IMR-90 (cell line): ENCODE results near the gene CDC6.
A peak's percentile ranks its signal among the peaks of the same experiment; 100 is the strongest.

Source experiments
- BHLHE40 ChIP-seq: fragments of 150-350 bp; IDR thresholded peaks from 2 replicates; pipeline ENCODE4 v1.6.1; 2016; ENCODE audit warnings: mild to moderate bottlenecking, low read depth, low read length
- CEBPB ChIP-seq: IDR thresholded peaks from 2 replicates; pipeline ENCODE4 v1.6.1; 2012; ENCODE audit warnings: low read depth, low read length, improper control_type of control experiment
- ELK1 ChIP-seq: fragments of 150-350 bp; IDR thresholded peaks from 2 replicates; pipeline ENCODE4 v1.6.1; 2016; ENCODE audit warnings: low read depth, mild to moderate bottlenecking, low read length, moderate library complexity, borderline replicate concordance
- MAFK ChIP-seq: IDR thresholded peaks from 2 replicates; pipeline ENCODE4 v1.6.1; 2012; ENCODE audit warnings: low read depth, low read length, improper control_type of control experiment
- MAZ ChIP-seq: IDR thresholded peaks from 2 replicates; pipeline ENCODE4 v1.6.1; 2012; ENCODE audit warnings: low read depth, mild to moderate bottlenecking, low read length, improper control_type of control experiment, moderate library complexity, borderline replicate concordance
- MXI1 ChIP-seq: IDR thresholded peaks from 2 replicates; pipeline ENCODE4 v1.6.1; 2012; ENCODE audit warnings: low read depth, mild to moderate bottlenecking, low read length, moderate library complexity, borderline replicate concordance
- POLR2A ChIP-seq: IDR thresholded peaks from 2 replicates; pipeline ENCODE4 v1.6.1; 2012; ENCODE audit warnings: mild to moderate bottlenecking, low read depth, low read length
- RAD21 ChIP-seq: IDR thresholded peaks from 2 replicates; pipeline ENCODE4 v1.6.1; 2012; ENCODE audit warnings: low read length, improper control_type of control experiment
- RCOR1 ChIP-seq: IDR thresholded peaks from 2 replicates; pipeline ENCODE4 v1.6.1; 2012; ENCODE audit warnings: mild to moderate bottlenecking, low read length, improper control_type of control experiment; ENCODE audit not compliant: insufficient replicate concordance
- RFX5 ChIP-seq: IDR thresholded peaks from 2 replicates; pipeline ENCODE4 v1.8.0; 2012; ENCODE audit warnings: low read depth, mild to moderate bottlenecking, low read length, moderate library complexity
- SMC3 ChIP-seq: fragments of 150-350 bp; IDR thresholded peaks from 2 replicates; pipeline ENCODE4 v1.6.1; 2016; ENCODE audit warnings: low read depth, mild to moderate bottlenecking, antibody characterized with exemption, low read length, moderate library complexity
- TF ChIP-seq, protein P1 (sequence below): fragments of 150-350 bp; IDR thresholded peaks from 2 replicates; pipeline ENCODE4 v1.6.1; 2017; ENCODE audit warnings: mild to moderate bottlenecking, antibody characterized with exemption, low read length, low read depth
- TF ChIP-seq, protein P2 (sequence below): conservative IDR thresholded peaks from 2 replicates; pipeline ENCODE4 v1.5.1; 2012; ENCODE audit warnings: mild to moderate bottlenecking, low read depth, low read length, improper control_type of control experiment

DNA sequence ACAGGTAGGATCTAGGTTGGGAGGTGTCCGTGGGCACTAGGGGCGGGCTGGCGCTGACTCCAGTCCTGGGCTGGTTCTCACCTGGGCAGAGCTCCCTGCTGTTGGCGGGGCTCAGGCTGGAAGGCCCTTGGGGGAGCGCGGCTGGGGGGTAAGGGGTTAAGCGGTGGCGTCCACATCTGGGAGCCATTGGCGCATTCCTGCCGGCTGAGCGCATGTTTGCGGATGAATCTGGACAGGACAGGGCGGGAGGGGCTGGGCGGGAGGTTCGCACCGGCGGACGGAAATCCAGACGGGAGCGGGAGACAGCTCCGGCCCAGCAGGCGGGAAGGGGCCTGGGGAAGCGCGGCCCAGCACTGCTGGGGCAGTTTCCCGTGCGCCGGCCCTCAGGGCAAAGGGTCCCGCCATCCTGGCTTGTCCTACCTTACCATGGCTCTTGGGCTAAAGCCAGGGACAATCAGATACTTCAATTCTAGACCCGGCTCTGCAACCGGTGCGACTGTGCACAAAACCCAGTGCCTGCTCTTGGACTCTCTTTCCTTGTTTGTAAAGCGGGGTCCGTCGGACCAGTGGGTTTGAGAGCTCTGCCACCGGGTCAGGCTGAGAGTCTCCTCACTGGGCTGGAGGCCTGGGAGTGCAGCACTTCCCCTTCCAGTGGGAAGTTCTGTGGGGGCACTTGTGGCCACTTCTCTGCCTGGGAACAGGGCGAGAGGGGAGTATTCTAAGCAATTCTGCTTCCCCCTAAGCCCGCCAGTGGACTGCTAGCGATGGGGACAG lies 29.1 kb downstream of the CDC6 start:
- TF ChIP-seq, protein P1, sequence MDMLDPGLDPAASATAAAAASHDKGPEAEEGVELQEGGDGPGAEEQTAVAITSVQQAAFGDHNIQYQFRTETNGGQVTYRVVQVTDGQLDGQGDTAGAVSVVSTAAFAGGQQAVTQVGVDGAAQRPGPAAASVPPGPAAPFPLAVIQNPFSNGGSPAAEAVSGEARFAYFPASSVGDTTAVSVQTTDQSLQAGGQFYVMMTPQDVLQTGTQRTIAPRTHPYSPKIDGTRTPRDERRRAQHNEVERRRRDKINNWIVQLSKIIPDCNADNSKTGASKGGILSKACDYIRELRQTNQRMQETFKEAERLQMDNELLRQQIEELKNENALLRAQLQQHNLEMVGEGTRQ = no peak
- TF ChIP-seq, protein P2, sequence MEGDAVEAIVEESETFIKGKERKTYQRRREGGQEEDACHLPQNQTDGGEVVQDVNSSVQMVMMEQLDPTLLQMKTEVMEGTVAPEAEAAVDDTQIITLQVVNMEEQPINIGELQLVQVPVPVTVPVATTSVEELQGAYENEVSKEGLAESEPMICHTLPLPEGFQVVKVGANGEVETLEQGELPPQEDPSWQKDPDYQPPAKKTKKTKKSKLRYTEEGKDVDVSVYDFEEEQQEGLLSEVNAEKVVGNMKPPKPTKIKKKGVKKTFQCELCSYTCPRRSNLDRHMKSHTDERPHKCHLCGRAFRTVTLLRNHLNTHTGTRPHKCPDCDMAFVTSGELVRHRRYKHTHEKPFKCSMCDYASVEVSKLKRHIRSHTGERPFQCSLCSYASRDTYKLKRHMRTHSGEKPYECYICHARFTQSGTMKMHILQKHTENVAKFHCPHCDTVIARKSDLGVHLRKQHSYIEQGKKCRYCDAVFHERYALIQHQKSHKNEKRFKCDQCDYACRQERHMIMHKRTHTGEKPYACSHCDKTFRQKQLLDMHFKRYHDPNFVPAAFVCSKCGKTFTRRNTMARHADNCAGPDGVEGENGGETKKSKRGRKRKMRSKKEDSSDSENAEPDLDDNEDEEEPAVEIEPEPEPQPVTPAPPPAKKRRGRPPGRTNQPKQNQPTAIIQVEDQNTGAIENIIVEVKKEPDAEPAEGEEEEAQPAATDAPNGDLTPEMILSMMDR = 0 out of 2 replicates have a peak, but pooled peaks have one; percentile 7
- TF ChIP-seq RFX5 (no peak), POLR2A (no peak; the same call in 1 of the 2 replicates), SMC3 (no peak), CEBPB (no peak), MXI1 (no peak), RAD21 (no peak), RCOR1 (peak; percentile 8), MAZ (peak; percentile 74; the same call in 1 of the 2 replicates), BHLHE40 (no peak), ELK1 (no peak), MAFK (no peak)
